Stimulated activated naive B cell treated with anti-CD40 and anti-IgM and Interleukin-4, amounts not matched to agents 10 μg/mL and 1 μg/mL and 100 μg/mL, for 72 hours (primary cell): ENCODE measurements around the gene PDGFD.
"Not testable (repeated sequence)": the region's sequence is repeated elsewhere in the genome, so short reads cannot be mapped to it uniquely, and the experiment has no call there.

Experiments
- ATAC-seq, 2 donors: fragments of 150-1000 bp; cut with Tn5 transposase; replicated peaks; 2 replicates each; pipeline ENCODE4 v1.10.0; 2021; ENCODE audit warnings: moderate library complexity in 1 of 2
- DNase-seq: peaks from one replicate; pipeline ENCODE4 v3.0.0; 2021
- H3K27ac Mint-ChIP-seq: one replicate; pipeline ENCODE4 v1.8.0; 2022; ENCODE audit warnings: mild to moderate bottlenecking, mixed read lengths
- H3K27me3 Mint-ChIP-seq, 2 donors: one replicate each; pipeline ENCODE4 v1.8.0; 2022; ENCODE audit warnings: mixed read lengths in 2 of 2
- H3K36me3 Mint-ChIP-seq, 2 donors: one replicate each; pipeline ENCODE4 v1.8.0; 2022; ENCODE audit warnings: mixed read lengths in 2 of 2, mild to moderate bottlenecking in 1 of 2
- H3K4me1 Mint-ChIP-seq, 2 donors: one replicate each; pipeline ENCODE4 v1.8.0; 2022; ENCODE audit warnings: mixed read lengths in 2 of 2, mild to moderate bottlenecking in 1 of 2
- H3K4me3 Mint-ChIP-seq, 2 donors: one replicate each; pipeline ENCODE4 v1.8.0; 2022; ENCODE audit warnings: mild to moderate bottlenecking in 2 of 2, mixed read lengths in 2 of 2, moderate library complexity in 1 of 2
- H3K9me3 Mint-ChIP-seq, 2 donors: one replicate each; pipeline ENCODE4 v1.8.0; 2022; ENCODE audit warnings: mixed read lengths in 2 of 2, mild to moderate bottlenecking in 1 of 2

Gene PDGFD

GRCh38 chr11:104064034-104064630, 99.8 kb downstream of the PDGFD start:
- Mint-ChIP-seq H3K27me3 (no peaks in the 10 kb centered on the region), H3K27ac (no peak overlapping the region), H3K36me3 (no peaks in the 10 kb centered on the region), H3K4me1 (peaks cover 0 to 6% of the 10 kb centered on the region in 2 donors), H3K4me3 (no peak overlapping the region), H3K9me3 (no peaks in the 10 kb centered on the region)
- ATAC-seq (no peak), DNase-seq (no peak)

GRCh38 chr11:104061853-104062521, 102.0 kb downstream of the PDGFD start:
- DNase-seq (no peak), ATAC-seq (no peak)
- Mint-ChIP-seq H3K9me3 (no peaks in the 10 kb centered on the region), H3K4me3 (no peak overlapping the region), H3K27me3 (no peaks in the 10 kb centered on the region), H3K27ac (no peak overlapping the region), H3K4me1 (peaks cover 0 to 6% of the 10 kb centered on the region in 2 donors), H3K36me3 (no peaks in the 10 kb centered on the region)

GRCh38 chr11:104060820-104061219, 103.1 kb downstream of the PDGFD start:
- Mint-ChIP-seq H3K4me1 (peaks cover 0 to 6% of the 10 kb centered on the region in 2 donors), H3K4me3 (no peak overlapping the region), H3K9me3 (no peaks in the 10 kb centered on the region), H3K27ac (no peak overlapping the region), H3K27me3 (no peaks in the 10 kb centered on the region), H3K36me3 (no peaks in the 10 kb centered on the region)
- ATAC-seq (no peak), DNase-seq (no peak)

GRCh38 chr11:104060004-104060794, 103.7 kb downstream of the PDGFD start:
- Mint-ChIP-seq H3K36me3 (no peaks in the 10 kb centered on the region), H3K4me3 (no peak overlapping the region), H3K27ac (no peak overlapping the region), H3K27me3 (no peaks in the 10 kb centered on the region), H3K4me1 (peaks cover 0 to 6% of the 10 kb centered on the region in 2 donors), H3K9me3 (no peaks in the 10 kb centered on the region)
- no peak for DNase-seq
- ATAC-seq, result no peak

GRCh38 chr11:104058680-104059079, 105.3 kb downstream of the PDGFD start:
- Mint-ChIP-seq H3K4me1 (no peaks in the 10 kb centered on the region), H3K9me3 (no peaks in the 10 kb centered on the region), H3K27ac (no peak overlapping the region), H3K4me3 (no peak overlapping the region), H3K36me3 (no peaks in the 10 kb centered on the region), H3K27me3 (peaks cover 0 to 5% of the 10 kb centered on the region in 2 donors)
- no peak for ATAC-seq
- DNase-seq, result no peak

GRCh38 chr11:104057908-104058307, 106.0 kb downstream of the PDGFD start:
- no peak overlapping the region for H3K4me3 Mint-ChIP-seq
- H3K9me3 Mint-ChIP-seq, result no peaks in the 10 kb centered on the region
- no peak for ATAC-seq
- H3K27me3 Mint-ChIP-seq, result peaks cover 0 to 5% of the 10 kb centered on the region in 2 donors
- H3K36me3 Mint-ChIP-seq, result no peaks in the 10 kb centered on the region
- no peak overlapping the region for H3K27ac Mint-ChIP-seq
- H3K4me1 Mint-ChIP-seq, result no peaks in the 10 kb centered on the region
- DNase-seq, result no peak

- H3K36me3 Mint-ChIP-seq, result no peaks in the 10 kb centered on the region
- H3K27me3 Mint-ChIP-seq, result peaks cover 0 to 5% of the 10 kb centered on the region in 2 donors
- H3K4me3 Mint-ChIP-seq, result no peak overlapping the region
- no peak for DNase-seq
- H3K9me3 Mint-ChIP-seq, result no peaks in the 10 kb centered on the region
- no peak for ATAC-seq
- no peak overlapping the region for H3K27ac Mint-ChIP-seq
- H3K4me1 Mint-ChIP-seq, result no peaks in the 10 kb centered on the region
These were observed 108.4 kb downstream of the PDGFD start for GRCh38 chr11:104055596-104055995.

- H3K9me3 Mint-ChIP-seq, result no peaks in the 10 kb centered on the region
- ATAC-seq (no peak), DNase-seq (no peak)
- no peak overlapping the region for H3K4me3 Mint-ChIP-seq
- H3K27ac Mint-ChIP-seq, result no peak overlapping the region
- H3K4me1 Mint-ChIP-seq, result no peaks in the 10 kb centered on the region
- H3K27me3 Mint-ChIP-seq, result peaks cover 0 to 5% of the 10 kb centered on the region in 2 donors
- no peaks in the 10 kb centered on the region for H3K36me3 Mint-ChIP-seq
These were observed 108.9 kb downstream of the PDGFD start for GRCh38 chr11:104054911-104055529.

GRCh38 chr11:104053743-104054478, 110.0 kb downstream of the PDGFD start:
- DNase-seq, result no peak
- no peaks in the 10 kb centered on the region for H3K36me3 Mint-ChIP-seq
- ATAC-seq, result no peak
- no peaks in the 10 kb centered on the region for H3K4me1 Mint-ChIP-seq
- H3K9me3 Mint-ChIP-seq, result no peaks in the 10 kb centered on the region
- no peak overlapping the region for H3K27ac Mint-ChIP-seq
- H3K27me3 Mint-ChIP-seq, result peaks cover 0 to 5% of the 10 kb centered on the region in 2 donors
- H3K4me3 Mint-ChIP-seq, result no peak overlapping the region

GRCh38 chr11:104051778-104052177, 112.2 kb downstream of the PDGFD start:
- H3K27me3 Mint-ChIP-seq, result peaks cover 0 to 5% of the 10 kb centered on the region in 2 donors
- ATAC-seq (no peak), DNase-seq (no peak)
- H3K36me3 Mint-ChIP-seq, result no peaks in the 10 kb centered on the region
- no peaks in the 10 kb centered on the region for H3K4me1 Mint-ChIP-seq
- no peak overlapping the region for H3K4me3 Mint-ChIP-seq
- no peaks in the 10 kb centered on the region for H3K9me3 Mint-ChIP-seq
- no peak overlapping the region for H3K27ac Mint-ChIP-seq

GRCh38 chr11:104049116-104049515, 114.8 kb downstream of the PDGFD start:
- Mint-ChIP-seq H3K27ac (no peak overlapping the region), H3K4me1 (no peaks in the 10 kb centered on the region), H3K4me3 (no peak overlapping the region), H3K27me3 (peaks cover 0 to under 1% of the 10 kb centered on the region in 2 donors), H3K36me3 (no peaks in the 10 kb centered on the region), H3K9me3 (no peaks in the 10 kb centered on the region)
- no peak for ATAC-seq
- no peak for DNase-seq

- not testable (repeated sequence) for H3K9me3 Mint-ChIP-seq, H3K4me3 Mint-ChIP-seq, H3K27ac Mint-ChIP-seq, H3K27me3 Mint-ChIP-seq, H3K36me3 Mint-ChIP-seq, ATAC-seq, DNase-seq, H3K4me1 Mint-ChIP-seq
These were observed 117.1 kb downstream of the PDGFD start for GRCh38 chr11:104046858-104047257.

- Mint-ChIP-seq H3K9me3 (no peaks in the 10 kb centered on the region), H3K27ac (no peak overlapping the region), H3K27me3 (no peaks in the 10 kb centered on the region), H3K36me3 (no peaks in the 10 kb centered on the region), H3K4me3 (no peak overlapping the region), H3K4me1 (no peaks in the 10 kb centered on the region)
- ATAC-seq (no peak), DNase-seq (no peak)
These were observed 117.6 kb downstream of the PDGFD start for GRCh38 chr11:104046331-104046730.

- H3K9me3 Mint-ChIP-seq, result peaks cover 0 to 2% of the 10 kb centered on the region in 2 donors
These were observed 120.2 kb downstream of the PDGFD start for GRCh38 chr11:104043678-104044239.

More at GRCh38 chr11:104043678-104044239, 120.2 kb downstream of the PDGFD start:
- H3K36me3 Mint-ChIP-seq, result no peaks in the 10 kb centered on the region
- H3K27me3 Mint-ChIP-seq, result no peaks in the 10 kb centered on the region
- H3K27ac Mint-ChIP-seq, result no peak overlapping the region
- DNase-seq (no peak), ATAC-seq (no peak)
- no peak overlapping the region for H3K4me3 Mint-ChIP-seq
- H3K4me1 Mint-ChIP-seq, result no peaks in the 10 kb centered on the region
